Neutrophil (primary cell): Measurements from ENCODE around the gene TSHR.

Experiments
- H3K27ac ChIP-seq: fragments of 200-600 bp; sonication (generic); 2 replicates; pipeline ENCODE4 v1.5.1; 2016; ENCODE audit warnings: mild to moderate bottlenecking, moderate library complexity
- H3K27me3 ChIP-seq: fragments of 200-600 bp; sonication (generic); 2 replicates; pipeline ENCODE4 v1.6.0; 2016; ENCODE audit warnings: mild to moderate bottlenecking
- H3K36me3 ChIP-seq: fragments of 200-600 bp; sonication (generic); 2 replicates; pipeline ENCODE4 v1.5.1; 2017
- H3K4me1 ChIP-seq, 2 experiments: fragments of 200-600 bp in 1 of 2; sonication (generic) in 1 of 2; 1 replicate in 1 of 2; 2 replicates in 1 of 2; pipeline versions ENCODE4 v1.5.1 to v1.6.1; 2013 to 2016; ENCODE audit warnings: low read depth in 1 of 2, low read length in 1 of 2, mild to moderate bottlenecking in 1 of 2, moderate library complexity in 1 of 2; ENCODE audit not compliant: control insufficient read depth in 1 of 2, insufficient read depth in 1 of 2
- H3K4me3 ChIP-seq, 2 experiments: fragments of 200-600 bp in 1 of 2; sonication (generic) in 1 of 2; 1 replicate in 1 of 2; 2 replicates in 1 of 2; pipeline ENCODE4 v1.5.1; 2013 to 2016; ENCODE audit warnings: low read depth in 1 of 2, low read length in 1 of 2, mild to moderate bottlenecking in 1 of 2, moderate library complexity in 1 of 2
- H3K9me3 ChIP-seq: fragments of 200-600 bp; sonication (generic); 2 replicates; pipeline ENCODE4 v1.5.1; 2016
- TF ChIP-seq, protein P1 (sequence below): fragments of 200-600 bp; sonication (generic); IDR thresholded peaks from 2 replicates; pipeline ENCODE4 v1.5.1; 2016; ENCODE audit warnings: antibody characterized with exemption

The TSHR gene

DNA sequence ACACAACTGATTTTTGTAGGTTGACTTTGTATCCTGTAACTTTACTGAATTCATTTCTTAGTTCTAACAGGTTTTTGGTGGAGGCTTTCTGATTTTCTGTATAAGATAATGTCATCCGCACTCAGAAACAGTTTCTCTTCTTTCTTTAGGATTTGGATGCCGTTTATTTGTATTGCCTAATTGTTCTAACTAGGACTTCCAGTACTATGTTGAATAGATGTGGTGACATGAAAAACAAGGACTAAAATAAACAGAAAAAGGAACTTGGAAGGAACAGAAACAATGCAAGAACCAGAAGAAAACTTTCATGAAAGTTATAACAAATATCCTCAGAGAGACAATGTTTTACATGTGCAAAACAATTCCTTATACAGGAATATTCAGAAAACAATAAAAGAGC lies 165.1 kb downstream of the TSHR start:
- TF ChIP-seq, protein P1, sequence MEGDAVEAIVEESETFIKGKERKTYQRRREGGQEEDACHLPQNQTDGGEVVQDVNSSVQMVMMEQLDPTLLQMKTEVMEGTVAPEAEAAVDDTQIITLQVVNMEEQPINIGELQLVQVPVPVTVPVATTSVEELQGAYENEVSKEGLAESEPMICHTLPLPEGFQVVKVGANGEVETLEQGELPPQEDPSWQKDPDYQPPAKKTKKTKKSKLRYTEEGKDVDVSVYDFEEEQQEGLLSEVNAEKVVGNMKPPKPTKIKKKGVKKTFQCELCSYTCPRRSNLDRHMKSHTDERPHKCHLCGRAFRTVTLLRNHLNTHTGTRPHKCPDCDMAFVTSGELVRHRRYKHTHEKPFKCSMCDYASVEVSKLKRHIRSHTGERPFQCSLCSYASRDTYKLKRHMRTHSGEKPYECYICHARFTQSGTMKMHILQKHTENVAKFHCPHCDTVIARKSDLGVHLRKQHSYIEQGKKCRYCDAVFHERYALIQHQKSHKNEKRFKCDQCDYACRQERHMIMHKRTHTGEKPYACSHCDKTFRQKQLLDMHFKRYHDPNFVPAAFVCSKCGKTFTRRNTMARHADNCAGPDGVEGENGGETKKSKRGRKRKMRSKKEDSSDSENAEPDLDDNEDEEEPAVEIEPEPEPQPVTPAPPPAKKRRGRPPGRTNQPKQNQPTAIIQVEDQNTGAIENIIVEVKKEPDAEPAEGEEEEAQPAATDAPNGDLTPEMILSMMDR, result no peak
- Histone ChIP-seq H3K27ac (peak overlapping the region; percentile 18), H3K27me3 (no peaks in the 10 kb centered on the region), H3K4me1 (peaks cover 42% of the 10 kb centered on the region in 2 experiments), H3K9me3 (no peaks in the 10 kb centered on the region), H3K36me3 (no peaks in the 10 kb centered on the region), H3K4me3 (no peak overlapping the region)

DNA sequence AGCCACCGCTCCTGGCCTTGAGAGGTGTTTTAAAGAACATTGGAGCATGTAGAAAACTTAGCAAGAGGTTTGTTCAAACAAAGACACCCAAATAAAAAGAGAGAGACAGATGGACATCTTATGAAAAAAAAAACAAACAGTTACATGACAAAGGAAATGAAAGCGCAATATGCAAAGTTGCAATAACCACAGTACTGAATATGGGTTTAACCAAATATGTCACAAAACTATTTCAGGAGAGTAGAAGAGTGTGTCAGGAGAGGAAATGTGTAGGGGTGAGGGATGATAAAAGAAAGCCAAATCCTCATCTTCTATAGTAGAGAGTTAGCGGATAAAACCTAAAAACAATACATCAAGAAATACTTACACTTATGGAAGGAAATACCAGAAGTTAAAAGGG lies 166.9 kb downstream of the TSHR start:
- Histone ChIP-seq H3K9me3 (no peaks in the 10 kb centered on the region), H3K4me3 (no peak overlapping the region), H3K27me3 (no peaks in the 10 kb centered on the region), H3K4me1 (peaks cover 48 to 56% of the 10 kb centered on the region in 2 experiments), H3K27ac (peak overlapping the region; percentile 63), H3K36me3 (no peaks in the 10 kb centered on the region)
- TF ChIP-seq, protein P1, result no peak

DNA sequence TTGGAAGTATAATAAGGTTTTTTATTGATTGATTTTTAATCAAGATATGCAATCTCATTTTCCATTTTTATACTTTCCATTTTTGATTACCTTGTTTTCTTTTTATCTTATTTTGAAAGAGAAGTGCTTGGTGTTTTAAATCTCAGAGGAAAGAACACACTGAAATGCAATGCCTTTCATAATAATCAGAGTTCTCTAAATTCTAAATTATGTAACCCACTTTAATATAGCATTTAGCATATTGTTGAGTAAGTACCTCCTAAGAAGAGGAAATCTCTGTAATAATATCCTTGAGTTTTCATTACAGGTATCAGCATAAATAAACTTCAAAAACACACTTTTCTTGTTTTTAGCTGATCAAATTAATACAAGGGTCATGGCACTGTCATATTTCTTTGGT lies 168.4 kb downstream of the TSHR start:
- Histone ChIP-seq H3K4me1 (peaks cover 57 to 66% of the 10 kb centered on the region in 2 experiments), H3K4me3 (no peak overlapping the region), H3K27me3 (no peaks in the 10 kb centered on the region), H3K36me3 (no peaks in the 10 kb centered on the region), H3K9me3 (no peaks in the 10 kb centered on the region), H3K27ac (peak overlapping the region; percentile 63)
- TF ChIP-seq, protein P1, result no peak

DNA sequence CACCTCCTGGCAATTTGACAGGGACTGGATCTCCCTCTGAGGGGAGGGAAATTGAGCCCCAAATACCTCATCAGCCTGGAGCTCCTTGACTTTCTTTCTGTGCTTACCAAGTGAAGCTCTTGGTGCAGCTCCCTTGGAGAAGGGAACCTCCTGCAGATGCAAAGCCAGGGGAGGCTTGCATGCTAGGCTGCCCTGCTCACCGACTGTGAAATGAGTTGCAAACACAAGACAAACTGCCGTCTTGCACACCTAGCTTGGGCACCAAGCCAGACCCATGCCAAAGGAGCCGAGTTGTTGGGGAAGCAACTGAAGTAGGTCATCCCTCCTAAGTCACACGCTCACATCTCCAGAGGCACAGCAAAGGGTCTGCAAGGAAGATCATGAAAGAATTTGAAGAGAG lies 170.1 kb downstream of the TSHR start:
- Histone ChIP-seq H3K36me3 (no peaks in the 10 kb centered on the region), H3K27me3 (no peaks in the 10 kb centered on the region), H3K27ac (no peak overlapping the region), H3K9me3 (no peaks in the 10 kb centered on the region), H3K4me3 (no peak overlapping the region), H3K4me1 (peaks cover 57 to 66% of the 10 kb centered on the region in 2 experiments)
- TF ChIP-seq, protein P1, result no peak

DNA sequence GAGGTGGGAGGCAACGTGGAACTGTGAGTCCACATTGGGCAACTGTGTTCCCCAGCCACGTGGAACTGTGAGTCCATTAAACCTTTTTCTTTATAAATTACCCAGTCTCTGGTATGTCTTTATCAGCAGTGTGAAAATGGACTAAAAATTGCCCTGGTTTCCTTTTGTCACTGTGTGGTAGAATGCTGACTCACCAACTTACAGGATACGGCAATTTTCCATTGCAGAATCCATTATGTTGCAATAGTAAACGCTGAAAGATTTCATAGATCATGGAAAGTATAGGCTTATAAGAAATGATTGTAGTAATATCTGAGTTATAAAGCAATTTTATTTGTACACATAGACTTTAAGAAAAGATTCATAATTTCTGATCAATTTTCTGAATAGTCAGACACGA lies 172.4 kb downstream of the TSHR start:
- no peaks in the 10 kb centered on the region for H3K36me3 ChIP-seq
- TF ChIP-seq, protein P1, result no peak
- no peaks in the 10 kb centered on the region for H3K9me3 ChIP-seq
- no peaks in the 10 kb centered on the region for H3K27me3 ChIP-seq
- H3K4me1 ChIP-seq, result peaks cover 39 to 50% of the 10 kb centered on the region in 2 experiments
- H3K27ac ChIP-seq, result no peak overlapping the region
- H3K4me3 ChIP-seq, result no peak overlapping the region

DNA sequence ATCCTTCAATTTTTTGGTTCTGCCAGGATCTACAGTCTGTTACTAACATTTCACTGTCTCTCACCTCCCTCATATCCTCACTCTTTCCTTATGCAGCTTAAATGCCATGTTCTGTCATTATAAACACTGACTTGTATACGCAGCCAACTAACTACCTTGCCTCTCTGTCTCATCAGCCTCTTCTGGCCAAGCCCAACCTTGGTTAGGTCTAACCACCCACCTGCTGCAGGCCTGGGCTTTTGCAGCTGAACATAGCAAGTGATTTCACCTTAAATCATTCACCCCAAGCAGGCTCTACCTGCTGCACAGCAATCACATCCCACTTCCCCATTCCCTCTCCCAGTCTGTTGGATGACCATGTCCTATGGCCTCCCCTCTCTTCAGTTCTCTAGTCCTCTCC lies 173.8 kb downstream of the TSHR start:
- H3K4me1 ChIP-seq, result peaks cover 24 to 35% of the 10 kb centered on the region in 2 experiments
- H3K27ac ChIP-seq, result no peak overlapping the region
- H3K36me3 ChIP-seq, result no peaks in the 10 kb centered on the region
- H3K9me3 ChIP-seq, result no peaks in the 10 kb centered on the region
- H3K4me3 ChIP-seq, result no peak overlapping the region
- H3K27me3 ChIP-seq, result no peaks in the 10 kb centered on the region
- TF ChIP-seq, protein P1, result no peak
